HG02943 (cell line): ENCODE results near the gene HCFC2.
"Not testable (repeated sequence)": the region's sequence is repeated elsewhere in the genome, so short reads cannot be mapped to it uniquely, and the experiment has no call there.

ENCODE experiments used
- ATAC-seq: cut with Tn5 transposase; IDR thresholded peaks from one replicate; pipeline ENCODE4 v1.9.1; 2021; ENCODE audit warnings: mild to moderate bottlenecking, low read depth, moderate library complexity; ENCODE audit not compliant: unreplicated experiment

Gene HCFC2

DNA sequence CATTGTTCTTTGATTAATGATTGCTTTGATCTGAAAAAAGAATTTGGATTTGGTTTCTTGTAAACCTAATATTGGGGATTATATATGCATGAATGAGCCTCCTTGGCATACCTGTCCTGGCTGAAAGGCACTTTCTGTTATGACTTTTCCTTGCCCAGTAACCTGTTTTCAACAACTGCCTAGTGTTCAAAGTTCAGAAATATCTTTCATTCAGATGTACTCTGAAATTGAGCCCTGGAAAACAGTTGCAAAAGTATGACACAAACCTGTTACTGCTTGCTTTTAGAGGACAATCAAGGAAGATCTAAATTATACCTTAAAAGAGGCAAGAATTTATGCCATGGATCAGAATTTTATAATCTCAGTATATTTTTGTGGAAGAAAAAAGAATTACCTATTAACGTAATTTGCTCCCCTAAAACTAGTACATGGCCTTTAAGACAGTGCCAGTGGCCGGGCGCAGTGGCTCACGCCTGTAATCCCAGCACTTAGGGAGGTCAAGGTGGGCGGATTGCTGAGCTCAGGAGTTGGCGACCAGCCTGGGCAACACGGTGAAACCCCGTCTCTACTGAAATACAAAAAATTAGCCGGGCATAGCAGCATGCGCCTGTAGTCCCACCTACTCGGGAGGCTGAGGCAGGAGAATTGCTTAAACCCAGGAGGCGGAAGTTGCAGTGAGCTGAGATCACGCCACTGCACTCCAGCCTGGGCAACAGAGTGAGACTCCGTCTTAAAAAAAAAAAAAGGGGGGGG, 50.7 kb downstream of the HCFC2 start:
- not testable (repeated sequence) for ATAC-seq

DNA sequence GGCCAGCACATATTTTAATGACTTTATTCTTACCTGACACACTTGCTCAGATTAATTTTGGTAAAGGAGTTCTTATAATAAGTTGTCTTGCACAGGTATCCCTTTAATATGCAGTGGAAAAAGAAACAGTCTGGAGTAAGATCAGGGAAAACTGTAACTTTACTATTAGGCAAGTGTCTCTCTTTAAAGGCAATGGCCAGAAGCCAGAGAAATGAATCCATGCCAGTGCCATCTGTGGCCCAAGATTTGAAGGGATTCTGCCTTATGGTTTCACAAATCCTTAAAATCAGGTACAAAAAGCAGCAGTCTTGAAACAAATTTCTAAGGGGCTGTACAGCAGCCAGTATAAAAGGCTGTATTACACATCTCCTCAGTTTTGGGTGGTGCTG, 51.2 kb downstream of the HCFC2 start:
- no peak for ATAC-seq

DNA sequence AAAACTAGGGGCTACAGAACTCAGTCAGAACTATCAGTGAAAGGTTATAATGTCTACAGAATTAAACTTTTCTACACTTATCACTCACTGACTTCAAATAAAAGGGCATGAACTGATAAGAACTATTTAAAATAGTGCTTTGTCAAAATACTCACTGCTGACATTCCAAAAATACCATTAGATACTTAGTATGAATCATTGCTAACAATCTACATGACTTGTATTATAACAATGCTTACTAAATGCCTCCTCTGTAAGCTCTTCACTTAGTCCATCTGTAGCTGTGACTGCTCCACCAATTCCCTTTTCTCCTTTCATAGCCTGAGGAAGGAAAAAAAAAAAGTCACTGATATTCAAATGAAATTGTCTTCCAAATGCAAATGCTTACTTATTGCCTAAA, 56.7 kb downstream of the HCFC2 start:
- no peak for ATAC-seq

DNA sequence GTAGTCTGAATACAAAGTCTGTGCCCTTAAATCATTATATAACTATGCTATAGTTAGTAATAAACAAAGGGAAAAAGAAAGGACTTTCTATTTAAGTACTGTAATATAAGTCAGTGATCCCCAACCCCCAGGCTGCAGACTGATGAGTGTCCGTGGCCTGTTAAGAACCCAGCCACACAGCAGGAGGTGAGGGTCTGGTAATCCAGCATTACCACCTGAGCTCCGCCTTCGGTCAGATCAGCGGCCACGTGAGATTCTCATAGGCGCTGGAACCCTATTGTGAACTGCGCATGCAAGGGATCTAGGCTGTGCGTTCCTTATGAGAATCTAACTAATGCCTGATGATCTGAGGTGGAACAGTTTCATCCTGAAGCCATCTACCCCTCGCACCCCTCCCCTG, 58.0 kb downstream of the HCFC2 start:
- no peak for ATAC-seq

DNA sequence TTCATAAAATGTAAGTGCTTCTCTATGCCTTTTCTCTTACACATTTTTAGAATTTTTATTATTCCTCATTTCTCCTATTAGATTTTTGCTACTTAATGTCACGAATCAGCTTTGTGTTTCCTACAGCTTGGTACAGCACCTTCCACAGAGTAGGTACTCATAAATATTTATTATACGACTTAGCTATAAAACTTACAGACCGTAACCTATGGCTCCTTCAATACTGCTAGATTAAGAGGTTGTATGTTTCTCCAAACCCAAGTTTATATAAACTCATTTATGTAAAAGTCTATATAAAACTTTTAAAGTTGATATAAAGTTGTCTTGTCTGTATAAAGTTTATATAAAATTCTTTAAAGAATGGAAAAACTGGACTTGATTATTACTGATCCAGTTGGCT, 62.2 kb downstream of the HCFC2 start:
- no peak for ATAC-seq

DNA sequence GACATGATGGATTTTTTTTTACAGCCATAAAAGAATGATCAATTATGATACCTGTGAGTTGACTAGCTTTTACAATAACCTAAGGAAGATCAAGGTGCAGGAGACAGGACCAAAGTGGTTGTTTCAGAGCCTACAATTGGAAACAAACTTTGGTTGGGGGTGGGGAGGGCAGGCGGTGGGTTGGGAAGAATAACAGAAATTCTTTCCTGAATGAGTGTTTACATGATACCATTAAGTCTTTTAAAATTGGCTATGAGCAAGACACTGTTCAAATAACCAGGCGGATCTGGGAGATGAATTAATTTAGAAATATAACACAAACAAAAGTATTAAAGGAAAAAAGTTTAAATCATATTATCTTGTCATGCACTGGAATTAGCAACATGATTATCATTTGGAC, 66.4 kb downstream of the HCFC2 start:
- no peak for ATAC-seq

DNA sequence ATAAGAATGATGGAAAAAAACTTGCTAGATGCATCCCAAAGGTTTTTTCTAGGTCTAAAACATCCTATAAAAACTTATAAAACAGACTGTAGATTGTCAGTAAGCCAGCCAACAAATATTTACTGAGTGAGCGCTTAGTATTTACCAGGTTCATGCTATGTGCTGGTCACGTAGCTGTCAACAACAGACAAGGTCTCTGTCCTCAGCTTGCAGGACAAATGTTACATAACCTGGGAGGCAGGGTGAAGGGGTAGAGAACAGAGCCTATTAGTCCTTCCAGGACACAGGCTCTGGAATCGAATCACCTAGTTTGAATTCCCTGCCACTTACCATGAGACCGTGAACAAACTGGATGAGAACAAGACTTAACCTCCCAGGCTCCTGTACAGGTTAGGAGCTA, 67.3 kb downstream of the HCFC2 start:
- ATAC-seq, result no peak

DNA sequence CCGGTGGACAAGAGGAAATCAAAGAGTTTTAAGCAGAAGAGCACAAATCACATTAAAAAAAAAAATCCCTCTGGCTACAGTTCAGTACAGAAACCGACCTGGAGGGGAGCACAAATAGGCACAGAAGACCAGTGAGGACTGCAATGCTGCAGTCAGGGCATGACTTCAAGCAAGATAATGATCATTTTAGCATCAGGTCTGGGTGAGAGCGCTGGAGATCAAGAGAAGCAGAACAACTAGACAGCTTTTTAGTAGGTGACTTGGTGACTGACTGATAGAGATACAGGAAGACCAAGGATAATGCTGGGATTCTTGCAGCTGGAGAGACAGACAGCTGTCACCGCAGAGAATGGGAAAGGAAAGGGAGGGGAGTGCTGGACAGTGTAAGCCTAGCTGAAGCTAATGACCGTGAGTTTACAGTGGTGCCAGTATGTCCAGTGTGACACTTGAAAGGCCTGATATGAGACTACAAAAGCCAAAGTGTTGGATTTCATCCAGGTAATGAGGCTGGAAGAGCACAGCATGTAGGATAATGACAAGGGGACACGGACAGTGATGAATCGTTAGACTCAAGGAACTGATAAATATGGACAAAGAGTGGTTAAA, 68.1 kb downstream of the HCFC2 start:
- ATAC-seq, result no peak

DNA sequence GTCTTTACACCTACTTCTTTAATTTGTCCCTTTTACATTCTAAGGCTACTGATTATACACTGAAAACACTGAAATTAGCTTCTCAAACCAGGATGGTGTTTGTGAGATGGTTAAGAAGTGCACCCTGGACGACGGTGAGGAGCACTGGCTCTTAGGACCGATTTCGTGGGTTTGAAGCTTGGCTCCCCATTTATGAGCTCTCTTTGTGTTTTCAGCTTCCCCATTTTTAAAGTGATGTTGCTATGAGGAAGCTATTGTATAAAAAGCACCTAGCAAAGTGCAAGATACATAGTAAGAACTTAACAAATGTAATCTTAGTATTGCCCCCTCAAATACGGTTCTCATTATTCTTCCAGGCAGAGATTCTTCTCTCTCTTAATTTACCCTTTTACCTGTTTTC, 69.0 kb downstream of the HCFC2 start:
- ATAC-seq, result no peak

DNA sequence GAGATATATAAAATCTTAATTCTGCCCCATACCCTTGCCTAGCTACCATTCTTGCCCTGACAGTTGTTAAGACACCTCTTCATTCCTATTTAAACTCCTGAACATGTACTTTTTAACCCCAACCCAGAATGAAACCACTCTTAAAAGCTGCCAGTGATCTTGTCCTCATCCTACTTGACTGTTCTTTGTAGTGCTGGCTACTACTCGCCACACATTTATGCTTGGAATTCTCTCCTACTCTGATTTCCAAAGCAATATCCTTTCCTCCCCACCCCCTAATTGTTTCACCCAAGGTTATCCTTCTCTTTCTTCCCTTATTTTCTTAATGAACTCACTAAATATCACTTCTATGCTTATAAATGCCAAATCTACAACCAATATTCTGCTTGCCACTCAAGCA, 69.5 kb downstream of the HCFC2 start:
- ATAC-seq, result no peak

DNA sequence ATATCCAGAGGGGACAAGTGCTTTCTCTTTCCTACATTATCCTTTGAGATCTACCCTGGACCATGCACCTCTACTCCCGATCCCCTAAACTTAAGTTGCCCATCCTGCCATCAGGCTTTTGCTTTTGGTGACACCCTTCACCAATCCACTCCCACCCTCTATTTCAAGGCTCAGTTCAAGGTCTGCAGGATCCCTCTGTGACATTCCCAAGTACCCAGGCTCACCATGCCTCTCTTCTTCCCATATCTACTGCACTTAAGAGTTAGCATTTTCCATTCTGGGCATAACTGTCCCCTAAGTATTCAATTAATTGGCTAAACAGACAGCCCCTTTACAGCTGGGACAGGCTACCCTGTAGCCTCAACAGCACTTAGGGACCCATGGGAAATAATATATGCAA, 70.6 kb downstream of the HCFC2 start:
- ATAC-seq, result no peak

DNA sequence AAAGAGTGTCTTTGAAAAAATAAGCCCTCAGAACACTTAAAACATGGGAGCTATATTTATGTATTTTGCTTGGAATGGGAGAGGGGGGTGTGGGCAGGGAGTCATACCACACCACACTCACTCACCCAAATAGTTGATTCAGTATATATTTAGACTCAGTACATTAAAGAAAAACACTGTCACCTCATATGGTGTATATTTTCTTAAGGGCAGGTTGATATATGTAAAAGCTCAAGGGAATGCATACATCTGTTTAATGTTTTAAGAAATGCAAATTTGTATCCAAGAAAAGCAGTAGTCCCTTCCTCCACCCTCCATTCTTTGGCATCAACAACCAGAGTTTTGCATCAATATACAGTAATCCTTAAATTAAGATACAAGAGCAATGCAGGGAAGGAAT, 72.2 kb downstream of the HCFC2 start:
- no peak for ATAC-seq

DNA sequence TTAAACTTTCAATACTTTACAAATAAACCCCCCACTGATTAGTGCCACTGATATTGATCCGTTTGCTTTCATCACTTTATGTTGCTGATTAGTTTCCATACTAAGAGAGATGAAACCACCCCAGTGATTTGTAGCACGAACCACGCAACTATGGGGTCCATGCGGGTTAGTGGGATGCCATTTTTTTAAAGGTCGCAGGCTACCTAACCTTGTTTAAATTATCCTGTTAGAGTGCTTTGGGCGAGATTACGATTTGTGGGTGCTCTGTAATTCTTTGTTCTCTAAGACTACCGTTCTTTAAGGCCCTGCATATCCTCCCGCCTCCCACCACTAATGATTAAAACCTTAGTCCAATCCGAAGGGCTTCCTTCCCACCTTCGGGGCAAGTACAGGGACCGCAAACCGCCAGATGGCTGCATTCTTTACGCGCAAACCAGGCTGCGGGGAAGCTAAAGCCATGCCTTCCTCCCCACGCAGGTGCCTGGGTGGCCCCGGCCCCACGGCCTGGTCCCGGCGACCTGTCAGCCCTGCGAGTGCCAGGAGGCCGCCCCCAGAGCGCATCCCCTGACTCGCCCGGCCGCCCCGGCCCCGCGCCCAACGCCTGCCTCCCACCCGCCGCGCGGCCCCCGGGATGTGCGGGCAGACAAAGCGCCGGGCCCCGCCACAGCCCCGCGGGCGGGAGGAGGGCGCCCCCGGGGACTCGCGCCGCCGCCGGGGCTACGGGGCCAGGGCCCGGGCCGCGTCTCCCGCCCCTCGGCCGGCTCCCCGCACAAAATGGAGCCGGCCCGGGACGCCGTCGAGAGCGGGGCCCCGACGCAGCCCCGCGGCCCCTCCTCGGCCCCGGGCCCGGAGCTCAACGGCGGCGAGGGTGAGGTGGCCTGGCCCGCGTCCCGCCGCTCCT, 72.9 kb downstream of the HCFC2 start:
- ATAC-seq, result peak; percentile 28

DNA sequence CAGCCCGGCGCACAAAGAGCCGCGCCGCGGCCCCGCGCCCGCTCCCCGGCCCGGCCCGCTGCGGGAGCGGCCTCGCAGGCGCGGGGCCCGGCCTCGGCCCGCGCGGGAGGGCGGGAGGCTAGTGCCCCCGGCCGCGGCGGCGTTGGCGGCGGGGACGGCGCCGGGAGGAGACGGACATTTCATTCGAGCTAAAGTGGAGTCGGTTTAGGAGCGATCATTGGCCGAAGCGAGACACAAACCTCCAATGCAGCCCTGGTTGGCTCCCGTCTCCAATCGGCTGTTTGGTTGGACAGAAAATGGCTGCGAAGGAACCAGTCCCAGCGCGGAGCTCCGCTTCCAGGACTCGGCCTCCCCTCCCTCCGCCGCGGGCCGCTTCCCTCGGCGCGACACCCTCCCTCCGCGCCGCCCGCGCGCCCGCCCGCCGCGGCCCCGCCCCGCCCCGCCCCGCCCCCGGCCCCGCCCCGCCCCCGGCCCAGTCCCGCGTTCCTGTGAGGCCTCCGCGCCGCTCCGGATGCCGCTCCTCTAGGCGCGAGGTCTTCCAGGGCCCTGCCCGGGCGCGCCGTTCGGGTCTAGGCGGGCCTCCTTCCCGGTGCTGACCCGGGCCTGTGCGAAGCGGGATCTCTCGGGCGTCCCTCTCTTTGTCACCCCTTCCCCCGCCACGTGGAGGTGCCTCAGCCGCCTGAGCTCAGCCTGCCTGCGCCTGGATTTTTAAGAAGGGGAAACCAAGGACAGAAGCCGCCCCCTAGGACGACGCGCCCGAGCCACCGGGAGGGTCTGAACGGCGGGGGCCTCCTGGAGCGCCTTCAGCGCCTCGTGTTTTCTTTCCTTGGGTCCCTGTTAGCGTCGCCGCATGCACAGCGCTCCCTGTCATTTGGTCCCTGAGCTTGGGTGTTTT, 73.8 kb downstream of the HCFC2 start, which contains the start of gene NFYB:
Gene NFYB, minus strand, starts transcription at position 309 of the 895 bp plus-strand sequence. CDS start 2,757 bp downstream, outside the sequence.
- peak; percentile 94 for ATAC-seq

DNA sequence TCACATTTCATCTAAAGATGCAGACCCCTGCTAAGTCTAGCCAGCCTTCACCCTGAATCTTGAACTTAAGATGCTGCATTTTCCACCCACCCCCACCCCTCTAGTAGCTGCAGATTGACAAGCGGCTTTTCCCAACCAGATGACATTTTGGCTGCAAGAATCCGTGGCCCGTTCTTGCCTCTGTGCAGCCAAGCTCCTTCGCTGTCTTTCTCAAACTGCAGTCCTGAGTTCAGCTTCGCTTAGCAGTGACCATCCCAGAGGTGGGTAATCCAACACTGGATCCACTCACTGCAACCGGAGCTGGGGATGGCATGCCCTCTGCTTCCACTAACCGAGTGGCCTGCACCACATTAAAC, 74.4 kb downstream of the HCFC2 start:
- ATAC-seq, result no peak

DNA sequence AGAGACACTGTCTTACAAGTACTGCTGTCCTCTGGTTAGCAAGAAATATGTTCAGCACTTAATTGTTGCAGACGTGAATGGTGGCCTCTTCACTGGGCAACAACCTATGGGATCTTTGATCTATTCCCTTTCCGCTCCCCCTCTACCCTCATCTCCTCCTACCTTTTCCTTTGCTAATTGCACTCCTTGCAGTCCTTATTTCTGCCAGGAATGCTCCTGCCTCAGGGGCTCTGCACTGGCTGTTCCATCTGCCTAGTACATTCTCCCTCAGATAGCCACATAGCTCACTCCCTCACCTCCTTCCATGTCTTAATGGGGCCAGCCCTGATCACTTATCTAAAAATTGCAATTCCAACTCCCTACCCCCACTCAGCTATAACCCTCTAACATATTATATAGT, 78.2 kb downstream of the HCFC2 start:
- no peak for ATAC-seq

DNA sequence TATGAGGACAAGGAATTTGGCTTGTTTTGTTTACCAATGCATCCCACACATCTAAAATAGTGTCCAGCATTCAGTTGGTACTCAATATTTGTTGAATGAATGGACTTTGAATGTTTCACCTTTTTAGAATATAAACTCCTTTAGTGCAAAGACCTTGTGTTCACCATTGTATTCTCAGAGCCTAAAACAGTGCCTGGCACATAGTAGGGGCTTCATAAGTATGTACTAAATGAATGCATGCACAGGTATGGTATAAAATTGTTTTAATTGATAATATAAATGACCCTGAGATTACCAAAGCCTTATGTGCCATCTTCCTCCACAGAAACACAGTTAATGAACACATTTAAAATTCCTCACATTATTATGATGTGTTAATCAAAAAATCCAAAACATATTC, 78.7 kb downstream of the HCFC2 start:
- ATAC-seq, result no peak

DNA sequence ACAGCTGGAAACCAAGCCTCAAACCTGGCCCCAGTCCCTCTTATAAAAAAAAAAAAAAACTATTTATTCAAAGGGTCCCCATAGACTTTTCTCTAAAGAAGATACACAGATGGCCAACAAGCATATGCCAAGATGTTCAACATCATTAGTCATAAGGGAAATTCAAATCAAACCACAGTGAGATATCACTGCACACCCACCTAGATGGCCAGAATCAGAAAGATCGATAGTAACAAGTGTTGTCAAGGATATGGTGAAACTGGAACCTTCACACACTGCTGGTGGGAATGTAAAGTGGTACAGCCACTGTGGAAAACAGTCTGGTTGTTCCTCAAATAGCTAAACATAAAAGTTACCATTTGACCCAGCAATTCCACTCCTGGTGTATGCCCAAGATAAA, 79.6 kb downstream of the HCFC2 start:
- ATAC-seq, result no peak

DNA sequence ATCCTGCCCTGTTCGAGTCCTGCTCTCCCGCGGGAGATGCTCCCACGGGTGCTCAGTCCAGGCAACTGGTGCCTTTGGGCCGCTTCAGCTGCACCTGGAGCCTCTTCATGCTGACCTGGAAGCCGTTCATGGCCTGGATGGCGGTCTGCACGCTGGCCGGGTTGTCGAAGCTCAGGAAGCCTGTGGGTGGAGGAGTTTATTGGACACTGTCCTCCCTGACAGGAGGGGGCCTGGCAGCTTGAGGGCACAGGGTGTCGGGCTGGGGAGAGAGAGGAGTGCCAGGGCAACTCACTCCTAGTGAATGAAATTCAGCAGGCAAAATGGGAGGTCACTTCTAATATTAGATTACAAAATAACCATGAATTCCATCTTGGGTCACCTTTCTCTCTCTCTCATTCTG, 83.0 kb downstream of the HCFC2 start:
- ATAC-seq, result no peak

DNA sequence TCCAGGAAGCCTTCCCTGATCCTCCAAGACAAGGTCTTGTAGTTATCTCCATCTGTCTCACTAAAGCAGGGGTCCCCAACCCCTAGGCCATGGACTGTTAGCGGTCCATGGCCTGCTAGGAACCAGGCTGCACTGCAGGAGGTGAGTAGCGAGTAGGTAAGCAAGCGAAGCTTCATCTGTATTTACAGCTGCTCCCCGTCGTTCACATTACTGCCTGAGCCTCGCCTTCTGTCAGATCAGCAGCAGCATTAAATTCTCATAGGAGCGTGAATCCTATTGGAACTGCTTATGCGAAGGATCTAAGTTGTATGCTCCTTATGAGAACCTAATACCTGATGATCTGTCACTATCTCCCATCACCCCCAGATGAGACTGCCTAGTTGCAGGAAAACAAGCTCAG, 86.1 kb downstream of the HCFC2 start:
- no peak for ATAC-seq
